Kidney capillary endothelial cell (primary cell): ENCODE measurements around the gene RILP.

Source experiments
- DNase-seq: peaks from one replicate; pipeline ENCODE4 v3.0.0-alpha.2; 2018; ENCODE audit warnings: low spot score

The RILP gene

GRCh38 chr17:1629504-1630310 is 20.0 kb downstream of the RILP start:
- peak; percentile 41 for DNase-seq

- DNase-seq = peak; percentile 87
Measured at GRCh38 chr17:1628856-1629503, 20.7 kb downstream of the RILP start.

GRCh38 chr17:1627982-1628855 is 21.4 kb downstream of the RILP start, which contains the start of gene SLC43A2:
TSS of gene SLC43A2 (minus strand) at chr17:1628834. CDS start at chr17:1627874, 960 bp downstream.
- peak; percentile 62 for DNase-seq

- DNase-seq = no peak
Measured at GRCh38 chr17:1627182-1627981, 22.3 kb downstream of the RILP start.

GRCh38 chr17:1626333-1626732 is 23.3 kb downstream of the RILP start:
- DNase-seq = no peak

- DNase-seq = no peak
Measured at GRCh38 chr17:1625581-1625980, 24.1 kb downstream of the RILP start.

- DNase-seq = peak; percentile 46
Measured at GRCh38 chr17:1625053-1625452, 24.6 kb downstream of the RILP start.

GRCh38 chr17:1624650-1625049 is 25.0 kb downstream of the RILP start:
- DNase-seq = no peak

GRCh38 chr17:1623057-1623630 is 26.5 kb downstream of the RILP start:
- DNase-seq = no peak

GRCh38 chr17:1621273-1621954 is 28.3 kb downstream of the RILP start:
- DNase-seq = no peak

GRCh38 chr17:1620486-1620885 is 29.2 kb downstream of the RILP start:
- DNase-seq = no peak

- DNase-seq = peak; percentile 89
Measured at GRCh38 chr17:1617620-1618174, 32.0 kb downstream of the RILP start.

GRCh38 chr17:1616101-1616500 is 33.6 kb downstream of the RILP start:
- no peak for DNase-seq

- DNase-seq = peak; percentile 35
Measured at GRCh38 chr17:1612400-1612799, 37.3 kb downstream of the RILP start.

GRCh38 chr17:1611715-1612114 is 38.0 kb downstream of the RILP start:
- DNase-seq = no peak

GRCh38 chr17:1608676-1609075 is 41.0 kb downstream of the RILP start:
- DNase-seq = no peak

- DNase-seq = no peak
Measured at GRCh38 chr17:1607971-1608320, 41.7 kb downstream of the RILP start.

- DNase-seq = no peak
Measured at GRCh38 chr17:1606352-1606985, 43.2 kb downstream of the RILP start.

- no peak for DNase-seq
Measured at GRCh38 chr17:1605681-1606351, 43.9 kb downstream of the RILP start.
